ENCODE data around the gene DMD. TPM values are rescaled to one million over a fixed set of nuclear protein-coding genes. Genes with fewer than 3 reads are reported as not detected.
A peak's percentile ranks its signal among the peaks of the same experiment; 100 is the strongest.

Gene DMD
- total and polyA plus RNA-seq, 9 donors: 14.0 to 70.5 (median 37.6) TPM

DNA sequence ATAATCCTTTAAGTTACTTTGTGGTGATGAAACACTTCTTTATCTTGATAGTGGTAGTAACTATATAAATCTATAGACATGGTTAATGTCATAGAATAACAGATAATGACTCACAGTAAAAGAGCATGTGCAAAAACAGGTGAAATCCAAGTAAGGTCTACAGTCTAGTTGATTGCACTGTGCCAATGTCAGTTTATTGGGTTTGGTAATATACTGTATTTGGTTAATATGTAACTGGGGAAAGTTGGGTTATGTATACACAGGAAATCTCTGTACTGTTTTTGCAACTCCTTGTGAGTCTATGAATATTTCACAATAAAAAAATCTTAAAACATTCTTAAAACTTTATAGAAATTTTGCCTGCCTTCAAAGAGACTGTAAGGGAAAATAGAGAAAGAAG is 1071.9 kb downstream of the DMD start:
- intact Hi-C loops (cut with DNase I): no loop called here
- H3K4me3 ChIP-seq: no peak overlapping the region
- no peaks in the 10 kb centered on the region for H3K27me3 ChIP-seq
- TF ChIP-seq POLR2A (IDR thresholded peaks at IDR 0.05) (no peak), EP300 (IDR thresholded peaks at IDR 0.05) (no peak)
- TF ChIP-seq, protein P1, sequence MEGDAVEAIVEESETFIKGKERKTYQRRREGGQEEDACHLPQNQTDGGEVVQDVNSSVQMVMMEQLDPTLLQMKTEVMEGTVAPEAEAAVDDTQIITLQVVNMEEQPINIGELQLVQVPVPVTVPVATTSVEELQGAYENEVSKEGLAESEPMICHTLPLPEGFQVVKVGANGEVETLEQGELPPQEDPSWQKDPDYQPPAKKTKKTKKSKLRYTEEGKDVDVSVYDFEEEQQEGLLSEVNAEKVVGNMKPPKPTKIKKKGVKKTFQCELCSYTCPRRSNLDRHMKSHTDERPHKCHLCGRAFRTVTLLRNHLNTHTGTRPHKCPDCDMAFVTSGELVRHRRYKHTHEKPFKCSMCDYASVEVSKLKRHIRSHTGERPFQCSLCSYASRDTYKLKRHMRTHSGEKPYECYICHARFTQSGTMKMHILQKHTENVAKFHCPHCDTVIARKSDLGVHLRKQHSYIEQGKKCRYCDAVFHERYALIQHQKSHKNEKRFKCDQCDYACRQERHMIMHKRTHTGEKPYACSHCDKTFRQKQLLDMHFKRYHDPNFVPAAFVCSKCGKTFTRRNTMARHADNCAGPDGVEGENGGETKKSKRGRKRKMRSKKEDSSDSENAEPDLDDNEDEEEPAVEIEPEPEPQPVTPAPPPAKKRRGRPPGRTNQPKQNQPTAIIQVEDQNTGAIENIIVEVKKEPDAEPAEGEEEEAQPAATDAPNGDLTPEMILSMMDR (IDR thresholded peaks at IDR 0.05): no peak
- H3K36me3 ChIP-seq: no peaks in the 10 kb centered on the region
- no peaks in the 10 kb centered on the region for H3K4me1 ChIP-seq (ENCODE audit: insufficient read depth)
- DNase-seq: no peak
- H3K9me3 ChIP-seq: no peaks in the 10 kb centered on the region
- no peak overlapping the region for H3K27ac ChIP-seq

DNA sequence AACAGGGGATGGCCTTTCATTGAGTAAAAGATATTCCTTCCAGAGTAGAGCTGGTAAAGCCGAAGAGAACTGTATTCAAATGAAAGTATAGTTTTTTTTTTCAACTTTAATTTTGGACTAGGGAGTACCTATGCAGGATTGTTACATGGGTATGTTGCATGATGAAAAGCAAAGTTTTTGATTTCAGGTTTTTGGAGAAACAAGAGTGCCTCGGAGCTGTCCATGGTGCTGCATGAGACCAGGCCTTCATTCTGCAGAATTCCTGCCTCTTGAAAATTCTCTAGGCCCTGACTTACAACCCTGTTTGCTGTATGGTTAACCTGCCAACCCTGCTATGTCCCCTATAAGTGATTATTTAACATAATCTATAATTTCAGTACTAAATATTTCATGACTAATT is 1073.8 kb downstream of the DMD start:
- Histone ChIP-seq H3K36me3 (no peaks in the 10 kb centered on the region), H3K4me3 (no peak overlapping the region), H3K27me3 (no peaks in the 10 kb centered on the region), H3K4me1 (ENCODE audit: insufficient read depth) (no peaks in the 10 kb centered on the region), H3K9me3 (no peaks in the 10 kb centered on the region), H3K27ac (no peak overlapping the region)
- peak in 3 of 5 donors; percentile 16 to 37 (median 29) for DNase-seq
- 42 to 50% (median 44%) methylated on average over 2 of the region's 2 CpGs for WGBS, 3 donors
- no peak for TF ChIP-seq EP300 (IDR thresholded peaks at IDR 0.05)
- TF ChIP-seq POLR2A (IDR thresholded peaks at IDR 0.05): no peak
- TF ChIP-seq, protein P1 (IDR thresholded peaks at IDR 0.05): no peak
- intact Hi-C loops (cut with DNase I): no loop called here

DNA sequence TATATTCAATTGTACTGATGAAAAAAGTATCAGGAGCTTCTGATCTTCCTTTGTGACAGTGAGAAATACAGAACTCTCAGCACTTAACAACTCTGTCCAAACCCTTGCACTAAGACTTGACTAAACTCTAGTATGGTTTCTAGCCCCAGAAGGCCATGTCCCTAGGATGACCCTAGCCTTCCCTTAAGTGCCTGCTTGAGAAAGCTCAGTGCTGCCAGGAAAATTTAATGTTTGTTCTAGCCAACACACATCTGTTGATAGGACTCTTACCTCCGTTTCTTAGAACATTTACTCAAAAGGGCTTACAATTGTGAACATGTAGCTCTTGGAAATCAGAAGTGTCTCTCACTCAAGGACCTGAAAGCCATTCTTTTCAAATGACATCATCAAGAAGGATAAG is 1084.4 kb downstream of the DMD start:
- H3K4me3 ChIP-seq: no peak overlapping the region
- no peak for DNase-seq
- WGBS, 3 donors: 32 to 57% (median 33%) methylated on average over 1 of the region's 1 CpG

DNA sequence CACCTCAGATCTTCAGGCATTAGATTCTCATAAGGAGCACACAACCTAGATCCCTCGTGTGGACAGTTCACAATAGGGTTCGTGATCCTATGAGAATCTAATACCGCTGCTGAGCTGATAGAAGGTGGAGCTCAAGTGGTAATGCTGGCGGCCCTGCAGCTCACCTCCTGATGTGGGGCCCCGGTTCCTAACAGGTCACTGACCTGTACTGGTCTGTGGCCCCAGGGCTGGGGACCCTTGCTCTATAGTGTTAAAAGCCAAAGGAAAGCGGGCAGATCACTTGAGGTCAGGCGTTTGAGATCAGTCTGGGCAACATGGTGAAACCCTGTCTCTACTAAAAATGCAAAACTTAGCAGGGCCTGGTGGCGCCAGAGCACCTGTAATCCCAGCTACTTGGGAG is 1092.5 kb downstream of the DMD start:
- no peaks in the 10 kb centered on the region for H3K36me3 ChIP-seq
- 73 to 76% (median 75%) methylated on average over 8 of the region's 8 CpGs for WGBS, 3 donors
- H3K4me3 ChIP-seq: no peak overlapping the region
- no peaks in the 10 kb centered on the region for H3K9me3 ChIP-seq
- H3K4me1 ChIP-seq (ENCODE audit: insufficient read depth): no peaks in the 10 kb centered on the region
- no peak overlapping the region for H3K27ac ChIP-seq
- TF ChIP-seq POLR2A (IDR thresholded peaks at IDR 0.05) (no peak), EP300 (IDR thresholded peaks at IDR 0.05) (no peak)
- TF ChIP-seq, protein P1 (IDR thresholded peaks at IDR 0.05): no peak
- no peaks in the 10 kb centered on the region for H3K27me3 ChIP-seq
- DNase-seq: no peak
- intact Hi-C loops (cut with DNase I): no loop called here

More for the DNA sequence above, 1084.4 kb downstream of the DMD start:
- no peaks in the 10 kb centered on the region for H3K27me3 ChIP-seq
- intact Hi-C loops (cut with DNase I): no loop called here
- no peaks in the 10 kb centered on the region for H3K36me3 ChIP-seq
- no peak for TF ChIP-seq POLR2A (IDR thresholded peaks at IDR 0.05)
- no peak for TF ChIP-seq EP300 (IDR thresholded peaks at IDR 0.05)
- TF ChIP-seq, protein P1 (IDR thresholded peaks at IDR 0.05): no peak
- no peaks in the 10 kb centered on the region for H3K9me3 ChIP-seq
- no peaks in the 10 kb centered on the region for H3K4me1 ChIP-seq (ENCODE audit: insufficient read depth)
- H3K27ac ChIP-seq: no peak overlapping the region

DNA sequence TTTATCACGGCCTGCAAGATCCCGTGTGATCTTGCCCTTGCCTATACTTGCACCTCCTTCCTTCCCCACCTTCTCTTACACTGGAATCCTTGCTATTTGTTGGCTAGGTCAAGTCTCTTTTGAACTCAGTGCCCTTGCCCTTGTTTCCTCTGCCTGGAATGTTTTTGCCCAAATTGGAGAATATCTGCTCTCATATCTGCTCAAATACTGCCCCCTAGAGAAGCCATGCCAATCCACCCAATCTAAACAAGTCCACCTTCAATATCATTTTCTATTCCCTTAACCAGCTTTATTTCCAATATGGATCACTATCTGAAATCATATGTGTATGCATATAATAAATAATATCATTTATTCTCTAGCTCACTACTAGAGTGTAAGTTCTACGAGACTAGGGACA is 1095.3 kb downstream of the DMD start:
- intact Hi-C loops (cut with DNase I): no loop called here
- Histone ChIP-seq H3K27me3 (no peaks in the 10 kb centered on the region), H3K4me3 (no peak overlapping the region), H3K27ac (no peak overlapping the region), H3K4me1 (ENCODE audit: insufficient read depth) (no peaks in the 10 kb centered on the region), H3K9me3 (no peaks in the 10 kb centered on the region), H3K36me3 (no peaks in the 10 kb centered on the region)
- no peak for TF ChIP-seq POLR2A (IDR thresholded peaks at IDR 0.05)
- no peak for TF ChIP-seq EP300 (IDR thresholded peaks at IDR 0.05)
- TF ChIP-seq, protein P1 (IDR thresholded peaks at IDR 0.05): no peak
- WGBS, 3 donors: 59 to 71% (median 66%) methylated on average over 3 of the region's 3 CpGs
- no peak for DNase-seq

Data from ovary (tissue), 9 donors.